OCI-LY7 (cell line): Measurements from ENCODE around the gene TNXB.
"Not testable (repeated sequence)": the region's sequence is repeated elsewhere in the genome, so short reads cannot be mapped to it uniquely, and the experiment has no call there.

Experiments used
- EZH2phosphoT487 ChIP-seq: fragments of 200-600 bp; sonication (generic); IDR thresholded peaks from 2 replicates; pipeline ENCODE4 v1.6.1; 2018; ENCODE audit warnings: low read depth, borderline replicate concordance, mild to moderate bottlenecking, mixed run types, antibody characterized with exemption, low read length, moderate library complexity, mixed read lengths
- TF ChIP-seq, protein P1 (sequence below): fragments of 200-600 bp; sonication (generic); conservative IDR thresholded peaks from 2 replicates; pipeline ENCODE4 v1.5.1; 2014; ENCODE audit warnings: mild to moderate bottlenecking, antibody characterized with exemption, low read length, moderate library complexity, mixed read lengths

GRCh38 chr6:32005991-32006529 lies 103.1 kb downstream of the TNXB start:
- not testable (repeated sequence) for TF ChIP-seq EZH2phosphoT487
- TF ChIP-seq, protein P1, sequence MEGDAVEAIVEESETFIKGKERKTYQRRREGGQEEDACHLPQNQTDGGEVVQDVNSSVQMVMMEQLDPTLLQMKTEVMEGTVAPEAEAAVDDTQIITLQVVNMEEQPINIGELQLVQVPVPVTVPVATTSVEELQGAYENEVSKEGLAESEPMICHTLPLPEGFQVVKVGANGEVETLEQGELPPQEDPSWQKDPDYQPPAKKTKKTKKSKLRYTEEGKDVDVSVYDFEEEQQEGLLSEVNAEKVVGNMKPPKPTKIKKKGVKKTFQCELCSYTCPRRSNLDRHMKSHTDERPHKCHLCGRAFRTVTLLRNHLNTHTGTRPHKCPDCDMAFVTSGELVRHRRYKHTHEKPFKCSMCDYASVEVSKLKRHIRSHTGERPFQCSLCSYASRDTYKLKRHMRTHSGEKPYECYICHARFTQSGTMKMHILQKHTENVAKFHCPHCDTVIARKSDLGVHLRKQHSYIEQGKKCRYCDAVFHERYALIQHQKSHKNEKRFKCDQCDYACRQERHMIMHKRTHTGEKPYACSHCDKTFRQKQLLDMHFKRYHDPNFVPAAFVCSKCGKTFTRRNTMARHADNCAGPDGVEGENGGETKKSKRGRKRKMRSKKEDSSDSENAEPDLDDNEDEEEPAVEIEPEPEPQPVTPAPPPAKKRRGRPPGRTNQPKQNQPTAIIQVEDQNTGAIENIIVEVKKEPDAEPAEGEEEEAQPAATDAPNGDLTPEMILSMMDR, result not testable (repeated sequence)
